Adrenal gland (tissue), 12 donors: Measurements from ENCODE around the gene RNF130. TPM values are rescaled to one million over a fixed set of nuclear protein-coding genes. Genes with fewer than 3 reads are reported as not detected.
A peak's percentile ranks its signal among the peaks of the same experiment; 100 is the strongest.

Experiments
- DNase-seq, 7 donors: peaks; one replicate each; pipeline ENCODE4 v3.0.0-alpha.2; 2019 to 2020
- H3K27ac ChIP-seq, 5 donors: fragments of 200-600 bp; sonication (generic) in 4 of 5; 1 replicate in 3 of 5; 2 replicates in 2 of 5; pipeline versions ENCODE4 v1.5.1 to v1.8.0; 2016 to 2020; ENCODE audit warnings: mild to moderate bottlenecking in 1 of 5
- H3K27me3 ChIP-seq: fragments of 200-600 bp; 2 replicates; pipeline ENCODE4 v1.8.0; 2021
- H3K36me3 ChIP-seq, 2 donors: fragments of 200-600 bp; replicated peaks in 1 of 2; 1 replicate in 1 of 2; 2 replicates in 1 of 2; pipeline versions ENCODE4 v1.5.1 to v1.8.0; 2018 to 2022
- H3K4me1 ChIP-seq, 2 donors: fragments of 200-600 bp; replicated peaks in 1 of 2; 1 replicate in 1 of 2; 2 replicates in 1 of 2; pipeline versions ENCODE4 v1.5.1 to v1.8.0; 2018 to 2021
- H3K4me3 ChIP-seq, 4 donors: fragments of 200-600 bp; sonication (generic) in 3 of 4; one replicate each; pipeline ENCODE4 v1.5.1; 2016 to 2018
- H3K9me3 ChIP-seq, 3 donors: fragments of 200-600 bp; sonication (generic) in 1 of 3; replicated peaks in 1 of 3; 1 replicate in 2 of 3; 2 replicates in 1 of 3; pipeline versions ENCODE4 v1.5.1 to v1.8.0; 2016 to 2021
- CTCF ChIP-seq, 6 experiments: fragments of 450-650 bp in 4 of 6; fragments of 200-600 bp in 2 of 6; sonication (generic) in 1 of 6; IDR thresholded peaks; 1 replicate in 5 of 6; 2 replicates in 1 of 6; pipeline versions ENCODE4 v1.5.1 to v1.8.0; 2016 to 2021; ENCODE audit warnings: antibody characterized with exemption in 6 of 6, mild to moderate bottlenecking in 2 of 6, moderate library complexity in 1 of 6
- POLR2A ChIP-seq, 2 donors: fragments of 450-650 bp; IDR thresholded peaks; one replicate each; pipeline ENCODE4 v1.6.1; 2017; ENCODE audit warnings: antibody characterized with exemption in 2 of 2, mild to moderate bottlenecking in 2 of 2, moderate library complexity in 1 of 2
- WGBS, 4 donors: extraction: QIAGEN DNeasy Blood & Tissue Kit in 2 of 4; methylation state at CpG; one replicate each; pipeline versions ENCODE4 v1.1.5 to v1.1.7; 2013 to 2017; 5-methylcytosine and 5-hydroxymethylcytosine counted together
- intact Hi-C, 2 donors: fragments of 100-400 bp; cut with DNase I; formaldehyde crosslinking; loops; one replicate each; pipeline versions ENCODE4 v1.14.1 to v1.15.0; 2022 to 2023
- polyA plus RNA-seq, 3 donors: library from polyadenylated mRNA; stranded (reverse); fragments of 200-250 nt in 2 of 3; fragments of 350-450 nt in 1 of 3; fragmentation: Illumina TruSeq in 1 of 3; extraction: RNeasy Lipid Tissue Mini Kit (QIAGEN cat#74804) in 1 of 3; gene quantifications; one replicate each; pipeline ENCODE4 v1.2.3, GENCODE V29; 2013 to 2014
- total RNA-seq, 9 donors: library from RNA; depleted of rRNA in 4 of 9; stranded (reverse); fragments of >200 nt in 4 of 9; fragments of 120-200 nt in 1 of 9; fragmentation: NEBNext Ultra II Directional in 1 of 9; extraction: Animal tissue kit (Norgen Biotek cat#: 25700) in 1 of 9; gene quantifications; one replicate each; pipeline versions ENCODE4 v1.1.0 to v1.2.4, GENCODE V29; 2013 to 2023
- donor health status: healthy with polysubstance abuse.
- donor health status: Bipolar disorder and iron deficiency.
- donor health status: DM: yes; HTN: yes; CAD: no.
- donor health status: DM: no; HTN: no; CAD: no.
- donor health status: DM: no; HTN: no; CAD: no.
- donor health status: DM: yes; HTN: yes; CAD: no.

RNF130 gene
- total and polyA plus RNA-seq, 12 donors, result 36.8 to 138 (median 75.1) TPM

- no peaks in the 10 kb centered on the region for H3K9me3 ChIP-seq
- no peak for TF ChIP-seq POLR2A (IDR thresholded peaks at IDR 0.05)
- no peak for TF ChIP-seq CTCF (IDR thresholded peaks at IDR 0.05)
- no peaks in the 10 kb centered on the region for H3K4me1 ChIP-seq
- no peaks in the 10 kb centered on the region for H3K27me3 ChIP-seq
- intact Hi-C loops, result no loop called here
- H3K27ac ChIP-seq, result no peak overlapping the region
- WGBS, 4 donors, result 90 to 92% (median 91%) methylated on average over 8 of the region's 8 CpGs
- H3K4me3 ChIP-seq, result no peak overlapping the region
- no peaks in the 10 kb centered on the region for H3K36me3 ChIP-seq
- DNase-seq, result no peak
Measured at GRCh38 chr5:179926657-179927056, 144.9 kb downstream of the RNF130 start.

- WGBS, 4 donors, result 75 to 87% (median 81%) methylated on average over 6 of the region's 6 CpGs
- DNase-seq, result peak in 2 of 7 donors; percentile 10 to 22
- TF ChIP-seq CTCF (IDR thresholded peaks at IDR 0.05), result no peak
- TF ChIP-seq POLR2A (IDR thresholded peaks at IDR 0.05), result no peak
Measured at GRCh38 chr5:179923436-179923835, 148.1 kb downstream of the RNF130 start.

GRCh38 chr5:179920175-179920574 is 151.4 kb downstream of the RNF130 start:
- intact Hi-C loops, result no loop called here
- Histone ChIP-seq H3K27ac (no peak overlapping the region), H3K4me1 (no peaks in the 10 kb centered on the region), H3K4me3 (no peak overlapping the region), H3K9me3 (no peaks in the 10 kb centered on the region), H3K27me3 (no peaks in the 10 kb centered on the region), H3K36me3 (no peaks in the 10 kb centered on the region)
- peak in 1 of 7 donors; percentile 13 for DNase-seq
- WGBS, 4 donors, result 72 to 86% (median 84%) methylated on average over 4 of the region's 4 CpGs
- TF ChIP-seq CTCF (IDR thresholded peaks at IDR 0.05) (no peak), POLR2A (IDR thresholded peaks at IDR 0.05) (no peak)

More at GRCh38 chr5:179923436-179923835, 148.1 kb downstream of the RNF130 start:
- no peaks in the 10 kb centered on the region for H3K9me3 ChIP-seq
- H3K27me3 ChIP-seq, result no peaks in the 10 kb centered on the region
- H3K4me3 ChIP-seq, result no peak overlapping the region
- intact Hi-C loops, result no loop called here
- no peaks in the 10 kb centered on the region for H3K4me1 ChIP-seq
- H3K36me3 ChIP-seq, result no peaks in the 10 kb centered on the region
- H3K27ac ChIP-seq, result no peak overlapping the region

GRCh38 chr5:179919487-179920060 is 152.0 kb downstream of the RNF130 start:
- H3K36me3 ChIP-seq, result no peaks in the 10 kb centered on the region
- DNase-seq, result peak in 1 of 7 donors; percentile 28
- no peak overlapping the region for H3K4me3 ChIP-seq
- H3K27ac ChIP-seq, result no peak overlapping the region
- H3K9me3 ChIP-seq, result no peaks in the 10 kb centered on the region
- intact Hi-C loops, result no loop called here
- no peaks in the 10 kb centered on the region for H3K4me1 ChIP-seq
- WGBS, 4 donors, result 82 to 87% (median 85%) methylated on average over 9 to 20 of the region's 20 CpGs
- H3K27me3 ChIP-seq, result no peaks in the 10 kb centered on the region
- TF ChIP-seq POLR2A (IDR thresholded peaks at IDR 0.05), result no peak
- TF ChIP-seq CTCF (IDR thresholded peaks at IDR 0.05), result no peak
